Mesendoderm (in vitro differentiated cells): ENCODE results near the gene CD34. TPM values are rescaled to one million over a fixed set of nuclear protein-coding genes. Genes with fewer than 3 reads are reported as not detected.

Experiments
- DNase-seq: peaks from one replicate; pipeline ENCODE4 v3.0.0; 2013
- H2AK5ac ChIP-seq: 2 replicates; pipeline ENCODE4 v1.6.1; 2013; ENCODE audit warnings: low read length, inconsistent platforms
- H2BK120ac ChIP-seq: 2 replicates; pipeline ENCODE4 v1.6.1; 2013; ENCODE audit warnings: low read depth, mild to moderate bottlenecking, low read length, moderate library complexity, mixed read lengths
- H2BK15ac ChIP-seq: replicated peaks from 2 replicates; pipeline ENCODE4 v1.6.1; 2013; ENCODE audit warnings: low read depth, mild to moderate bottlenecking, moderate library complexity
- H2BK5ac ChIP-seq: 2 replicates; pipeline ENCODE4 v1.6.1; 2013; ENCODE audit warnings: low read length, inconsistent platforms
- H3K18ac ChIP-seq: 2 replicates; pipeline ENCODE4 v1.6.1; 2013; ENCODE audit warnings: mild to moderate bottlenecking, low read length, mixed read lengths
- H3K23ac ChIP-seq: one replicate; pipeline ENCODE4 v1.6.1; 2013; ENCODE audit warnings: low read length
- H3K27ac ChIP-seq: 2 replicates; pipeline ENCODE4 v1.5.1; 2013; ENCODE audit warnings: low read depth, mild to moderate bottlenecking, inconsistent platforms, low read length, moderate library complexity
- H3K27me3 ChIP-seq: 2 replicates; pipeline ENCODE4 v1.6.1; 2013; ENCODE audit warnings: low read length, control low read depth, mild to moderate bottlenecking, inconsistent platforms; ENCODE audit not compliant: insufficient read depth, poor library complexity
- H3K36me3 ChIP-seq: 2 replicates; pipeline ENCODE4 v1.6.1; 2013; ENCODE audit warnings: low read length, inconsistent platforms; ENCODE audit not compliant: control insufficient read depth, insufficient read depth
- H3K4ac ChIP-seq: one replicate; pipeline ENCODE4 v1.6.1; 2013; ENCODE audit warnings: low read depth, mild to moderate bottlenecking, low read length, moderate library complexity
- H3K4me1 ChIP-seq: 2 replicates; pipeline ENCODE4 v1.6.1; 2013; ENCODE audit warnings: low read depth, low read length, inconsistent platforms; ENCODE audit not compliant: control insufficient read depth
- H3K4me2 ChIP-seq: 2 replicates; pipeline ENCODE4 v1.6.1; 2013; ENCODE audit warnings: low read length
- H3K4me3 ChIP-seq: 2 replicates; pipeline ENCODE4 v1.5.1; 2013; ENCODE audit warnings: mild to moderate bottlenecking, low read length
- H3K56ac ChIP-seq: one replicate; pipeline ENCODE4 v1.6.1; 2013; ENCODE audit warnings: low read length
- H3K79me1 ChIP-seq: 2 replicates; pipeline ENCODE4 v1.6.1; 2013; ENCODE audit warnings: low read length, inconsistent platforms
- H3K79me2 ChIP-seq: 2 replicates; pipeline ENCODE4 v1.6.1; 2013; ENCODE audit warnings: mild to moderate bottlenecking, low read length; ENCODE audit not compliant: control insufficient read depth, insufficient read depth
- H3K9ac ChIP-seq: 2 replicates; pipeline ENCODE4 v1.6.1; 2013; ENCODE audit warnings: low read length, inconsistent platforms
- H4K5ac ChIP-seq: one replicate; pipeline ENCODE4 v1.6.1; 2013; ENCODE audit warnings: low read length
- H4K8ac ChIP-seq: one replicate; pipeline ENCODE4 v1.6.1; 2013; ENCODE audit warnings: low read depth, mild to moderate bottlenecking, control low read depth, low read length, moderate library complexity
- whole genome bisulfite sequencing: extraction: QIAGEN DNeasy Blood & Tissue Kit; methylation state at CpG from one replicate; pipeline ENCODE4 v1.1.7; 2013; ENCODE audit warnings: low lambda C conversion rate, missing lambda C conversion rate; ENCODE audit not compliant: insufficient coverage; ENCODE audit errors: extremely low coverage; 5-methylcytosine and 5-hydroxymethylcytosine counted together
- polyA plus RNA-seq, 2 experiments: library from polyadenylated mRNA; stranded (reverse); fragments of 200-250 nt; gene quantifications; one replicate each; pipeline ENCODE4 v1.2.3, GENCODE V29; 2013

CD34 gene
- 0.04 TPM for polyA plus RNA-seq (2013, experiment 1 of 2)
- 0.06 TPM for polyA plus RNA-seq (2013, experiment 2 of 2)

- Histone ChIP-seq H4K8ac (no peak within 1 kb of the TSS), H3K56ac (peak within 1 kb of the TSS; percentile 67), H2BK15ac (no peak within 1 kb of the TSS), H2BK120ac (no peak within 1 kb of the TSS), H3K79me2 (no peaks in the 10 kb centered on the region), H4K5ac (no peak within 1 kb of the TSS), H2BK5ac (no peak within 1 kb of the TSS), H3K4ac (no peak within 1 kb of the TSS), H3K18ac (no peak within 1 kb of the TSS), H3K4me1 (no peaks in the 10 kb centered on the region), H3K79me1 (no peaks in the 10 kb centered on the region), H3K23ac (peak within 1 kb of the TSS; percentile 66), H3K4me2 (peak within 1 kb of the TSS; percentile 56), H3K27me3 (peaks cover 25% of the 10 kb centered on the region), H3K9ac (peak within 1 kb of the TSS; percentile 40), H3K36me3 (no peaks in the 10 kb centered on the region), H2AK5ac (no peak within 1 kb of the TSS), H3K27ac (no peak within 1 kb of the TSS), H3K4me3 (no peak within 1 kb of the TSS)
- WGBS, result no CpG with 5 or more reads among the region's 56 CpGs
- DNase-seq, result peak; percentile 65
Observed at GRCh38 chr1:207910591-207911354, at the start of gene CD34. TSS of gene CD34 (minus strand) at chr1:207911125. CDS start at chr1:207911080, 45 bp downstream.

- no peak for DNase-seq
- Histone ChIP-seq H3K79me2 (no peaks in the 10 kb centered on the region), H4K5ac (no peak overlapping the region), H2BK15ac (no peak overlapping the region), H3K36me3 (no peaks in the 10 kb centered on the region), H3K56ac (no peak overlapping the region), H3K4me1 (no peaks in the 10 kb centered on the region), H3K23ac (no peak overlapping the region), H3K18ac (no peak overlapping the region), H3K4me2 (no peak overlapping the region), H3K27ac (no peak overlapping the region), H3K27me3 (peaks cover 14% of the 10 kb centered on the region), H2AK5ac (no peak overlapping the region), H2BK120ac (no peak overlapping the region), H3K9ac (no peak overlapping the region), H3K4ac (no peak overlapping the region), H2BK5ac (no peak overlapping the region), H3K79me1 (no peaks in the 10 kb centered on the region), H4K8ac (no peak overlapping the region), H3K4me3 (no peak overlapping the region)
- WGBS, result no CpG with 5 or more reads among the region's 4 CpGs
Observed at GRCh38 chr1:207960346-207960745, 49.4 kb upstream of the CD34 start.

GRCh38 chr1:207959910-207960309 is 49.0 kb upstream of the CD34 start:
- no peak overlapping the region for H2AK5ac ChIP-seq
- H3K4me2 ChIP-seq, result peak overlapping the region; percentile 82
- H2BK120ac ChIP-seq, result no peak overlapping the region
- H2BK15ac ChIP-seq, result no peak overlapping the region
- peak overlapping the region; percentile 79 for H3K9ac ChIP-seq
- H4K8ac ChIP-seq, result no peak overlapping the region
- H3K79me1 ChIP-seq, result no peaks in the 10 kb centered on the region
- H3K56ac ChIP-seq, result peak overlapping the region; percentile 93
- no peaks in the 10 kb centered on the region for H3K79me2 ChIP-seq
- no peak overlapping the region for H2BK5ac ChIP-seq
- H3K27ac ChIP-seq, result no peak overlapping the region
- DNase-seq, result no peak
- no peak overlapping the region for H3K4ac ChIP-seq
- H3K27me3 ChIP-seq, result peaks cover 14% of the 10 kb centered on the region
- WGBS, result no CpG with 5 or more reads among the region's 5 CpGs
- H3K23ac ChIP-seq, result no peak overlapping the region
- H4K5ac ChIP-seq, result no peak overlapping the region
- H3K4me1 ChIP-seq, result no peaks in the 10 kb centered on the region
- H3K18ac ChIP-seq, result no peak overlapping the region
- H3K4me3 ChIP-seq, result no peak overlapping the region
- H3K36me3 ChIP-seq, result no peaks in the 10 kb centered on the region

- Histone ChIP-seq H2BK15ac (peak overlapping the region; percentile 60), H3K79me1 (no peaks in the 10 kb centered on the region), H3K56ac (peak overlapping the region; percentile 93), H3K9ac (peak overlapping the region; percentile 79), H3K27ac (no peak overlapping the region), H3K18ac (peak overlapping the region; percentile 93), H3K36me3 (no peaks in the 10 kb centered on the region), H2BK5ac (no peak overlapping the region), H4K8ac (peak overlapping the region; percentile 91), H3K4me3 (peak overlapping the region; percentile 33), H3K23ac (peak overlapping the region; percentile 60), H3K4me1 (no peaks in the 10 kb centered on the region), H2BK120ac (no peak overlapping the region), H3K4ac (peak overlapping the region; percentile 0), H3K4me2 (peak overlapping the region; percentile 82), H4K5ac (no peak overlapping the region), H2AK5ac (no peak overlapping the region), H3K79me2 (no peaks in the 10 kb centered on the region), H3K27me3 (peaks cover 14% of the 10 kb centered on the region)
- DNase-seq, result peak; percentile 40
- WGBS, result no CpG with 5 or more reads among the region's 76 CpGs
Observed at GRCh38 chr1:207959141-207959825, 48.4 kb upstream of the CD34 start.

- Histone ChIP-seq H3K79me2 (no peaks in the 10 kb centered on the region), H2BK120ac (no peak overlapping the region), H3K27me3 (peaks cover 14% of the 10 kb centered on the region), H3K18ac (no peak overlapping the region), H3K36me3 (no peaks in the 10 kb centered on the region), H3K4ac (peak overlapping the region; percentile 0), H2AK5ac (no peak overlapping the region), H3K27ac (no peak overlapping the region), H4K8ac (peak overlapping the region; percentile 58), H4K5ac (no peak overlapping the region), H2BK5ac (no peak overlapping the region), H2BK15ac (no peak overlapping the region), H3K9ac (peak overlapping the region; percentile 79), H3K4me2 (peak overlapping the region; percentile 82), H3K79me1 (no peaks in the 10 kb centered on the region), H3K4me3 (no peak overlapping the region), H3K4me1 (no peaks in the 10 kb centered on the region), H3K56ac (no peak overlapping the region), H3K23ac (peak overlapping the region; percentile 80)
- DNase-seq, result no peak
- no CpG with 5 or more reads among the region's 24 CpGs for WGBS
Observed at GRCh38 chr1:207958376-207959139, 47.6 kb upstream of the CD34 start.
